ENCODE data around the gene TMEM260.
A peak's percentile ranks its signal among the peaks of the same experiment; 100 is the strongest.

TMEM260 gene

DNA sequence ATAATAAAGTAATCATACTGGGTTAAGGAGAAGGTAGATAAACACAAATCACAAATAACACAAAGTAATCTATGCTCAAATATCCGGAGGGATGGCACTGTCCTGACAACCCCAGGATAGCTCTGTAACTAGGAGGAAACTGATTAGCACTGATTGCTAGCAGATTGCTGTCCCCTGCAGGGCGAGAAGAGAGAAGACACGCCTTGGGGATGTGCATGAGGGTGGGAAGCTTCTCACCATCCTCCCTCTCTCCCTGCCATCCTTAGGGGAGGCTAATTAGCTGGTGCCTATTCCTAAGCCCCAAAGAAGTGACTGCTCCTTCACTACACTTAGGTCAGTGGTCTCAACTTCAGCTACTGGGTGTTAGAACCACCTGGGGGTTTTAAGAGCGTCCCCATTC lies 27.0 kb upstream of the TMEM260 start:
- TF ChIP-seq FOXM1 (IDR thresholded peaks at IDR 0.05; ENCODE audit: borderline replicate concordance, low read depth) (no peak), CREB1 (IDR thresholded peaks at IDR 0.05; ENCODE audit: low read depth) (no peak), EP300 (IDR thresholded peaks at IDR 0.05; ENCODE audit: borderline replicate concordance) (no peak), RAD21 (IDR thresholded peaks at IDR 0.05; ENCODE audit: low read depth) (no peak), YY1 (IDR thresholded peaks at IDR 0.05; ENCODE audit: low read depth) (no peak), TEAD4 (IDR thresholded peaks at IDR 0.05) (no peak), TCF12 (IDR thresholded peaks at IDR 0.05; ENCODE audit: low read depth) (no peak), NFIC (IDR thresholded peaks at IDR 0.05) (no peak), ZBTB7A (IDR thresholded peaks at IDR 0.05; ENCODE audit: low read depth) (no peak), EGR1 (IDR thresholded peaks at IDR 0.05) (no peak), CEBPB (IDR thresholded peaks at IDR 0.05) (no peak), TAF1 (IDR thresholded peaks at IDR 0.05; ENCODE audit: low read depth) (no peak)
- TF ChIP-seq, protein P1, sequence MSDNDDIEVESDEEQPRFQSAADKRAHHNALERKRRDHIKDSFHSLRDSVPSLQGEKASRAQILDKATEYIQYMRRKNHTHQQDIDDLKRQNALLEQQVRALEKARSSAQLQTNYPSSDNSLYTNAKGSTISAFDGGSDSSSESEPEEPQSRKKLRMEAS (IDR thresholded peaks at IDR 0.05), result no peak
- TF ChIP-seq, protein P2, sequence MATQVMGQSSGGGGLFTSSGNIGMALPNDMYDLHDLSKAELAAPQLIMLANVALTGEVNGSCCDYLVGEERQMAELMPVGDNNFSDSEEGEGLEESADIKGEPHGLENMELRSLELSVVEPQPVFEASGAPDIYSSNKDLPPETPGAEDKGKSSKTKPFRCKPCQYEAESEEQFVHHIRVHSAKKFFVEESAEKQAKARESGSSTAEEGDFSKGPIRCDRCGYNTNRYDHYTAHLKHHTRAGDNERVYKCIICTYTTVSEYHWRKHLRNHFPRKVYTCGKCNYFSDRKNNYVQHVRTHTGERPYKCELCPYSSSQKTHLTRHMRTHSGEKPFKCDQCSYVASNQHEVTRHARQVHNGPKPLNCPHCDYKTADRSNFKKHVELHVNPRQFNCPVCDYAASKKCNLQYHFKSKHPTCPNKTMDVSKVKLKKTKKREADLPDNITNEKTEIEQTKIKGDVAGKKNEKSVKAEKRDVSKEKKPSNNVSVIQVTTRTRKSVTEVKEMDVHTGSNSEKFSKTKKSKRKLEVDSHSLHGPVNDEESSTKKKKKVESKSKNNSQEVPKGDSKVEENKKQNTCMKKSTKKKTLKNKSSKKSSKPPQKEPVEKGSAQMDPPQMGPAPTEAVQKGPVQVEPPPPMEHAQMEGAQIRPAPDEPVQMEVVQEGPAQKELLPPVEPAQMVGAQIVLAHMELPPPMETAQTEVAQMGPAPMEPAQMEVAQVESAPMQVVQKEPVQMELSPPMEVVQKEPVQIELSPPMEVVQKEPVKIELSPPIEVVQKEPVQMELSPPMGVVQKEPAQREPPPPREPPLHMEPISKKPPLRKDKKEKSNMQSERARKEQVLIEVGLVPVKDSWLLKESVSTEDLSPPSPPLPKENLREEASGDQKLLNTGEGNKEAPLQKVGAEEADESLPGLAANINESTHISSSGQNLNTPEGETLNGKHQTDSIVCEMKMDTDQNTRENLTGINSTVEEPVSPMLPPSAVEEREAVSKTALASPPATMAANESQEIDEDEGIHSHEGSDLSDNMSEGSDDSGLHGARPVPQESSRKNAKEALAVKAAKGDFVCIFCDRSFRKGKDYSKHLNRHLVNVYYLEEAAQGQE (IDR thresholded peaks at IDR 0.05; ENCODE audit: low read depth), result no peak
- TF ChIP-seq, protein P3, sequence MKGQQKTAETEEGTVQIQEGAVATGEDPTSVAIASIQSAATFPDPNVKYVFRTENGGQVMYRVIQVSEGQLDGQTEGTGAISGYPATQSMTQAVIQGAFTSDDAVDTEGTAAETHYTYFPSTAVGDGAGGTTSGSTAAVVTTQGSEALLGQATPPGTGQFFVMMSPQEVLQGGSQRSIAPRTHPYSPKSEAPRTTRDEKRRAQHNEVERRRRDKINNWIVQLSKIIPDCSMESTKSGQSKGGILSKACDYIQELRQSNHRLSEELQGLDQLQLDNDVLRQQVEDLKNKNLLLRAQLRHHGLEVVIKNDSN (IDR thresholded peaks at IDR 0.05), result no peak

DNA sequence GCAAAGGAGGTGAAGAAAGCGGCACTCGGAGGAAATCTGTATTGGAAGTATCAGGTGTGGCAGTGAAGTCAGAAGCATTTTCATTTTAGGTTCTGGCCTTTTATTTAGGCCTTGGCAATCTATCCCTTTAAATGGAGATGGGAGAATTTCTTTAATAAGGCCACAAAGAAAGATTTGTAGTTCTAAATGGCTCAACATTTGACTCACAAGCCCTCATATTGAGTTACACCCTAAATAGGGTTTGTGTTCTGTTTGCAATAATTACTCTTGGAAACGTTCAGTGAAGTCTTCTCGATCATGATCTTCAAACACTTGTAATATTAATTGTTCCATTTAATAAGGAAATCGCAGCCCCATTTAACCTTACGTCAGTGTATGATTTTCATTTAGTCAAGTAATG lies 25.3 kb upstream of the TMEM260 start:
- TF ChIP-seq CEBPB (IDR thresholded peaks at IDR 0.05), result no peak
- no peak for TF ChIP-seq CREB1 (IDR thresholded peaks at IDR 0.05; ENCODE audit: low read depth)
- TF ChIP-seq, protein P1 (IDR thresholded peaks at IDR 0.05), result no peak
- no peak for TF ChIP-seq ZBTB7A (IDR thresholded peaks at IDR 0.05; ENCODE audit: low read depth)
- TF ChIP-seq TEAD4 (IDR thresholded peaks at IDR 0.05), result no peak
- TF ChIP-seq, protein P3 (IDR thresholded peaks at IDR 0.05), result no peak

DNA sequence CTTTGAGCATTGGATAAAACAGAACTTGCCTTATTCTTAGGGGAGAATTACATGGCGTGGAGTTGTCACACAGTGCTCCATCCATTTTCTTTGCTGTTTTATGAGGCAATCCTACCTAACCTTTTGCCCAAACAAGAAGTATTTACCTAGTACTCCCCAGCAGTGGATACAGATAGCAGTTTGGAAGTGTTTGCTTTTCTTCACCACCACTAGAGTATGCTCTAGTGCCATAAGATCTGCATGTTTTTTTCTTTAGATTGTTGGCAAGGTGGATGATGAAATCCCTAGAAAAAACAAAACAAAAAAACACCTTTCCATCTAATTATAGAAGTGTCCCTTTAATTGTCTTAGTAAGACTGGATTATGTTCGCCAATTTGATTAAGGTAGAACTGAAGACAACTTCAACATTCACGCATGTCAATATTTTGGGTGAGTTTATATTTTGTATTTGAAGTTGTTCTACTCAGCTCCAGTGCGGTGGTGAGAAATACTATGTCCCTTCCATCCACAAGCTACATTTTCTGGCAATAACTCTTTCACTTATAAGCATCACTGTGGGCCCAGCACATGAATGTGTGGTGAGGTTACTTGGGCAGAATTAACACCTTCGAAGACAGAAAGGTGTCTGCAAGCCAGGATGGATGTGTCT lies 23.6 kb upstream of the TMEM260 start:
- TF ChIP-seq YY1 (IDR thresholded peaks at IDR 0.05; ENCODE audit: low read depth), result no peak
- no peak for TF ChIP-seq TEAD4 (IDR thresholded peaks at IDR 0.05)
- no peak for TF ChIP-seq CREB1 (IDR thresholded peaks at IDR 0.05; ENCODE audit: low read depth)
- TF ChIP-seq, protein P1 (IDR thresholded peaks at IDR 0.05), result no peak
- 0 out of 2 replicates have a peak, but pooled peaks have one; percentile 38 for TF ChIP-seq CEBPB (IDR thresholded peaks at IDR 0.05)
- TF ChIP-seq EGR1 (IDR thresholded peaks at IDR 0.05), result no peak
- no peak for TF ChIP-seq ZBTB7A (IDR thresholded peaks at IDR 0.05; ENCODE audit: low read depth)
- peak; percentile 73 for TF ChIP-seq RAD21 (IDR thresholded peaks at IDR 0.05; ENCODE audit: low read depth)
- TF ChIP-seq, protein P3 (IDR thresholded peaks at IDR 0.05), result no peak
- TF ChIP-seq TCF12 (IDR thresholded peaks at IDR 0.05; ENCODE audit: low read depth), result no peak

DNA sequence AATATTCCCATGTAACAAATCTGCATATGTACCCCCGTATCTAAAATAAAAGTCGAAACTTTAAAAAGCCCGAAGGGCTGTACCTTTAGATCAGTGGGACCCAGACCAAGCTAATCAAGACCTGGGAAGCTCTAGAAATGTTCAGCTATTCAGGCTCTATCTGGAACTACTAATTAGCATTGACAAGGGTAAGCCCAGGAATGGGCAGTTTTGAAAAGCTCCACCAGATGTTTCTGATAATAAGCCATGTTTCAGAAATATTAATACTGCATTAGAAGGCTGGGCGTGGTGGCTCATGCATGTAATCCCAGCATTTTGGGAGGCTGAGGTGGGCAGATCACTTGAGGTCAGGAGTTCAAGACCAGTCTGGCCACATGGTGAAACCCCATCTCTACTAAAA lies 20.4 kb upstream of the TMEM260 start:
- TF ChIP-seq TCF12 (IDR thresholded peaks at IDR 0.05; ENCODE audit: low read depth) (no peak), CREB1 (IDR thresholded peaks at IDR 0.05; ENCODE audit: low read depth) (no peak), RAD21 (IDR thresholded peaks at IDR 0.05; ENCODE audit: low read depth) (no peak), TEAD4 (IDR thresholded peaks at IDR 0.05) (no peak), YY1 (IDR thresholded peaks at IDR 0.05; ENCODE audit: low read depth) (no peak), ZBTB7A (IDR thresholded peaks at IDR 0.05; ENCODE audit: low read depth) (no peak), EGR1 (IDR thresholded peaks at IDR 0.05) (no peak), TAF1 (IDR thresholded peaks at IDR 0.05; ENCODE audit: low read depth) (no peak), CEBPB (IDR thresholded peaks at IDR 0.05) (no peak), NFIC (IDR thresholded peaks at IDR 0.05) (no peak), EP300 (IDR thresholded peaks at IDR 0.05; ENCODE audit: borderline replicate concordance) (no peak), FOXM1 (IDR thresholded peaks at IDR 0.05; ENCODE audit: borderline replicate concordance, low read depth) (no peak)
- TF ChIP-seq, protein P1 (IDR thresholded peaks at IDR 0.05), result no peak
- TF ChIP-seq, protein P2 (IDR thresholded peaks at IDR 0.05; ENCODE audit: low read depth), result no peak
- TF ChIP-seq, protein P3 (IDR thresholded peaks at IDR 0.05), result no peak

All from Ishikawa (cell line).